ENCODE measurements around the gene KREMEN1.

KREMEN1 gene

GRCh38 chr22:29184849-29185490, 112.1 kb downstream of the KREMEN1 start:
- no peak for DNase-seq (ENCODE audit: low read depth, low spot score)

- no peak for DNase-seq (ENCODE audit: low read depth, low spot score)
Observed at GRCh38 chr22:29186302-29186701, 113.5 kb downstream of the KREMEN1 start.

- no peak for DNase-seq (ENCODE audit: low read depth, low spot score)
Observed at GRCh38 chr22:29187831-29188230, 115.0 kb downstream of the KREMEN1 start.

- DNase-seq (ENCODE audit: low read depth, low spot score): no peak
Observed at GRCh38 chr22:29190051-29190450, 117.2 kb downstream of the KREMEN1 start.

- no peak for DNase-seq (ENCODE audit: low read depth, low spot score)
Observed at GRCh38 chr22:29190918-29191317, 118.1 kb downstream of the KREMEN1 start.

- DNase-seq (ENCODE audit: low read depth, low spot score): no peak
Observed at GRCh38 chr22:29193021-29193420, 120.2 kb downstream of the KREMEN1 start.

- no peak for DNase-seq (ENCODE audit: low read depth, low spot score)
Observed at GRCh38 chr22:29194184-29194583, 121.3 kb downstream of the KREMEN1 start.

GRCh38 chr22:29195118-29195963, 122.5 kb downstream of the KREMEN1 start:
- no peak for DNase-seq (ENCODE audit: low read depth, low spot score)

GRCh38 chr22:29195964-29196666, 123.3 kb downstream of the KREMEN1 start:
- no peak for DNase-seq (ENCODE audit: low read depth, low spot score)

GRCh38 chr22:29197096-29197495, 124.3 kb downstream of the KREMEN1 start:
- no peak for DNase-seq (ENCODE audit: low read depth, low spot score)

GRCh38 chr22:29198240-29198639, 125.4 kb downstream of the KREMEN1 start:
- no peak for DNase-seq (ENCODE audit: low read depth, low spot score)

- DNase-seq (ENCODE audit: low read depth, low spot score): no peak
Observed at GRCh38 chr22:29199702-29200400, 127.0 kb downstream of the KREMEN1 start.

- no peak for DNase-seq (ENCODE audit: low read depth, low spot score)
Observed at GRCh38 chr22:29200901-29201300, 128.1 kb downstream of the KREMEN1 start.

- DNase-seq (ENCODE audit: low read depth, low spot score): no peak
Observed at GRCh38 chr22:29201782-29202181, 128.9 kb downstream of the KREMEN1 start.

- peak; percentile 11 for DNase-seq (ENCODE audit: low read depth, low spot score)
Observed at GRCh38 chr22:29202212-29203192, 129.7 kb downstream of the KREMEN1 start.

- DNase-seq (ENCODE audit: low read depth, low spot score): no peak
Observed at GRCh38 chr22:29203488-29204454, 130.9 kb downstream of the KREMEN1 start.

- no peak for DNase-seq (ENCODE audit: low read depth, low spot score)
Observed at GRCh38 chr22:29204455-29205183, 131.8 kb downstream of the KREMEN1 start.

GRCh38 chr22:29205252-29205593, 132.4 kb downstream of the KREMEN1 start:
- no peak for DNase-seq (ENCODE audit: low read depth, low spot score)

Data from activated CD4-positive, CD25-positive, alpha-beta regulatory T cell treated with anti-CD3 and anti-CD28 coated beads, Interleukin-2, amount 50 U/mL, for 16 hours (primary cell).